ENCODE data around the gene PTPRR. TPM values are rescaled to one million over a fixed set of nuclear protein-coding genes. Genes with fewer than 3 reads are reported as not detected.

The PTPRR gene
- total RNA-seq, 3 donors from 2014 or later: 16.6 to 46.9 (median 25.1) TPM

DNA sequence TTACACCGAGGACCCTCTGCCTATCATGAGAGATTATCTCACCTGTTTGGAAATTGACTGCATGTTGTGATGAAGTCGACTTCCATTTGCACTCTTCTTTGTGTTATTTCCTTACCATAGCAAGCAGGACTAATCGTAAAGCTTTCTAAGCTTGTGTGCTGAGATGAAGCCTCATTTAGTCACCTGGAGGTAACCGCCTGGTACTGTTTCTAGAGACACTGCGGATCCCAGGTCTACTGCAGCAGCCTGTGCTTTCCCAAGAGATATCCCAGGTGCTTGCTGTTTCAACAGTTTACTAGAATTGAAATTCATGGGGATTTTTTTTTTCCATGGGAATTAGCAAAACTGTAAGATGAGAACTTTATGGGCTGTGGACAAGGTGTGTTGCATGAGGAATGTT, 131.8 kb downstream of the PTPRR start:
- Histone ChIP-seq H3K36me3 (ENCODE audit: low read depth) (no peaks in the 10 kb centered on the region), H3K4me3 (no peak overlapping the region), H3K9me3 (no peaks in the 10 kb centered on the region), H3K4me1 (ENCODE audit: low read depth) (no peaks in the 10 kb centered on the region)
- ATAC-seq (no peak), DNase-seq (no peak)
- intact Hi-C loops (cut with DNase I, micrococcal nuclease): no loop called here
- TF ChIP-seq, protein P1, sequence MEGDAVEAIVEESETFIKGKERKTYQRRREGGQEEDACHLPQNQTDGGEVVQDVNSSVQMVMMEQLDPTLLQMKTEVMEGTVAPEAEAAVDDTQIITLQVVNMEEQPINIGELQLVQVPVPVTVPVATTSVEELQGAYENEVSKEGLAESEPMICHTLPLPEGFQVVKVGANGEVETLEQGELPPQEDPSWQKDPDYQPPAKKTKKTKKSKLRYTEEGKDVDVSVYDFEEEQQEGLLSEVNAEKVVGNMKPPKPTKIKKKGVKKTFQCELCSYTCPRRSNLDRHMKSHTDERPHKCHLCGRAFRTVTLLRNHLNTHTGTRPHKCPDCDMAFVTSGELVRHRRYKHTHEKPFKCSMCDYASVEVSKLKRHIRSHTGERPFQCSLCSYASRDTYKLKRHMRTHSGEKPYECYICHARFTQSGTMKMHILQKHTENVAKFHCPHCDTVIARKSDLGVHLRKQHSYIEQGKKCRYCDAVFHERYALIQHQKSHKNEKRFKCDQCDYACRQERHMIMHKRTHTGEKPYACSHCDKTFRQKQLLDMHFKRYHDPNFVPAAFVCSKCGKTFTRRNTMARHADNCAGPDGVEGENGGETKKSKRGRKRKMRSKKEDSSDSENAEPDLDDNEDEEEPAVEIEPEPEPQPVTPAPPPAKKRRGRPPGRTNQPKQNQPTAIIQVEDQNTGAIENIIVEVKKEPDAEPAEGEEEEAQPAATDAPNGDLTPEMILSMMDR (IDR thresholded peaks at IDR 0.05): no peak

DNA sequence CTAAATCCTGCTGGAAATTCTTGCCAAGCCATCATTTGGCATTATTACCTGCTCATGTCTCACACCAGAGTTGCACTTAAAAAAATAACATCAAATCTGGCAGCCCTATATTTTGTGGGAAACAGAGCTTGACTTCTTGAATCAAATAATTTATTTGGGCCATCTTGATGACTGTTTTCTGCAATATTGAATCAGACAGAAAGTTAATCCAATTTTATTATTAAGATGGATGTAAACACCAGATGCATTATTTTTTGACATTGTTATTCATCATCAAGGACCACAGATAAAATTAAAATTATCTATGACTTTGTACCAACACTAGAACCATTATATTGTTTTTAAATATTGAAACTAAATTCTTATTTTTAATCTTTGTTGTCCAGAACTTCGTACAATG, 132.9 kb downstream of the PTPRR start:
- no peak for ATAC-seq
- no peaks in the 10 kb centered on the region for H3K4me1 ChIP-seq (ENCODE audit: low read depth)
- H3K36me3 ChIP-seq (ENCODE audit: low read depth): no peaks in the 10 kb centered on the region
- DNase-seq: no peak
- no peak overlapping the region for H3K4me3 ChIP-seq
- TF ChIP-seq, protein P1 (IDR thresholded peaks at IDR 0.05): no peak
- intact Hi-C loops (cut with DNase I, micrococcal nuclease): no loop called here
- no peaks in the 10 kb centered on the region for H3K9me3 ChIP-seq

DNA sequence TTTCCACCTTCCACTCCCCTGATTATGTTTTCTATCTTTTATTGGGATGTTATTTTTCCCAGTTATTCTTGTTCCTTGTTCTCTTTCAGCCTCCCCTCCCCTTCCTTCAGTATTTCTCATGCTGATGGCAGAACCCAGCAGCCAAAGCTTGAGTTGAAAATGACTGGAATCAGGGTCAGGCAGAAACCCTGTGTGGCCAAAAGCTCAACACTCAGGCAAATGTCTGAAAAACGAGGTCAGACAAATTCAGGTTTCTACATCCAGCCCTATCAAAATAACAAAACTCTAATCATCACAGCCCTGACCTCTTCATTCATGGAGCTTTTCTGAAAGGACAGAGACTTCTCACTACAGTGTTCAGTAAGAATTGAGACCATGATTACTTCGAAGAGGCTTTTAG, 134.6 kb downstream of the PTPRR start:
- Histone ChIP-seq H3K36me3 (ENCODE audit: low read depth) (no peaks in the 10 kb centered on the region), H3K9me3 (no peaks in the 10 kb centered on the region), H3K4me3 (no peak overlapping the region), H3K4me1 (ENCODE audit: low read depth) (no peaks in the 10 kb centered on the region)
- ATAC-seq (no peak), DNase-seq (no peak)
- intact Hi-C loops (cut with DNase I, micrococcal nuclease): no loop called here
- TF ChIP-seq, protein P1 (IDR thresholded peaks at IDR 0.05): no peak

DNA sequence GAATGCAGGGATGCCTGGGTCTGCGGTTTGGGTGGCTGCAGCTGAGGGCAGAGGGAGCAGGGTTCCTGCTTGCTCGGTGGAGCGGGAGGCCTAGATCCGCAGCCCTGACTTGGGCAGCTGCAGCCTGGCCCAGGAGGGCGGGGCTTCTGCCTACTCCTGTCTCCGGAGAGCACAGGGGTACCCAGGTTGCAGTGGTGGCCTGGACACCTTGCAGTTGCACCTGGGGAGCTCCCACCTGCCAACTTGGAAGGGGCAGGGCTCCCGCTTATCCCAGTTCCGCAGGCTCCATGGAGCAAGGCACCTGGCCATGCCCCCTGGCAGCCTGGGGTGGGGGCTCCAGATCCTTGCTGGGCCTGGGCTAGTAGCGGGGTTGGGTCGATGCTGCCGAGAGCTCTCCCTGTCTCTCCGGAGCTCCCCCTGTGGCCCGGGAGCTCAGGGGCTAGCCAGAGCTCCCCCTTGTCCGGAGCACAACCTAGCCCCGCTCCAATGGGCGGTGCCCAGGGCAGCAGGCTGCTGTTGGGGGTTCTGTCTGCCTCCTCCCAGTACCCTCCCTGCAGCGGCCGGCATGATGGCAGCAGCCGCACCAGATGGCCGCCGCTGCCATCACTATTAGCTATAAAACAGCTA, 136.4 kb downstream of the PTPRR start:
- H3K9me3 ChIP-seq: no peaks in the 10 kb centered on the region
- TF ChIP-seq, protein P1 (IDR thresholded peaks at IDR 0.05): no peak
- no peak overlapping the region for H3K4me3 ChIP-seq
- ATAC-seq (no peak), DNase-seq (no peak)
- intact Hi-C loops (cut with DNase I, micrococcal nuclease): no loop called here
- no peaks in the 10 kb centered on the region for H3K36me3 ChIP-seq (ENCODE audit: low read depth)
- H3K4me1 ChIP-seq (ENCODE audit: low read depth): no peaks in the 10 kb centered on the region

DNA sequence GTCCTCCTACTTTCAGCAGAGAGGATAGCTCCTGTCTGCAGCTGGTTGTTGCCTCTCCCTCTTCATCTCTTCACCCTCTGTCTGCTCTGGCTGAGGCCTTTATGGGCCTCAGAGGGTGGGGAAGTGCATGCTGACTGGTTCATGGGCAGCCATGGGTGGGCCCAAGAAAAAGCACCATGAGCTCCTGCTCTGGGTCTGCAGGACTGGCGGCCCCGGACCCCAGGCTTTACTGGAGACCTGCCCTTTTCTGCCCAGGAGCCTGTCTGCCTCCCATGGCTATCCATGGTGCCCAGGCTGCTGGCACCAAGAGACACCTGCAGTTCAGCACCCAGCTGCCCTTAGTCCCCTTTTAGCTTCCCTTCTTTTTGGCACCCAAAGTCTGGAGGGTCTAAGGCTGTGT, 137.1 kb downstream of the PTPRR start:
- TF ChIP-seq, protein P1 (IDR thresholded peaks at IDR 0.05): no peak
- no peak for ATAC-seq
- no peaks in the 10 kb centered on the region for H3K4me1 ChIP-seq (ENCODE audit: low read depth)

DNA sequence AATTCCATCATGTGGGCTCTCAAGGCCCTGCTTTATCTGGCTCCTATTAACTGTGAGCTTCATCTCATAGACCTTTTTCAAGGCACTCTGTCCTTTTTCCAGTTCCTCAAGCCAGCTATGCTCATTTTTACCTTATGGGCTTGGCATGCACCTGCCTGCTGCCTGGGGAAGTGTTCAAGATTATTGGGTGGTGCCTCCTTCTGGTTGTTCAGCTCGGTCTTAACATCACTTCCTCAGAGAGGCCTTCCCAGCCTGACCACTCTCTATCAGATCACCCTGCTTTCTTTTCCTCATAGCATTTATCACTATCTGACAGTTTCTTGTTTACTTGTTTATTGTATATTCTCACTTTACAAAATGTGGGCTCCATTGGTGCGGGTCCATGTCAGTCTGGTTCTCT, 141.3 kb downstream of the PTPRR start:
- DNase-seq (no peak), ATAC-seq (peak; percentile 33)
- intact Hi-C loops (cut with DNase I, micrococcal nuclease): no loop called here
- Histone ChIP-seq H3K36me3 (ENCODE audit: low read depth) (no peaks in the 10 kb centered on the region), H3K4me1 (ENCODE audit: low read depth) (no peaks in the 10 kb centered on the region), H3K4me3 (no peak overlapping the region), H3K9me3 (no peaks in the 10 kb centered on the region)
- TF ChIP-seq, protein P1 (IDR thresholded peaks at IDR 0.05): no peak

More for the DNA sequence above, 137.1 kb downstream of the PTPRR start:
- intact Hi-C loops (cut with DNase I, micrococcal nuclease): no loop called here
- H3K4me3 ChIP-seq: no peak overlapping the region
- H3K36me3 ChIP-seq (ENCODE audit: low read depth): no peaks in the 10 kb centered on the region
- DNase-seq: no peak
- no peaks in the 10 kb centered on the region for H3K9me3 ChIP-seq
